Brain microvascular endothelial cell (primary cell): ENCODE data around the gene PTN.
A peak's percentile ranks its signal among the peaks of the same experiment; 100 is the strongest.

Experiments used
- DNase-seq: peaks from one replicate; pipeline ENCODE4 v3.0.0-alpha.2; 2020
- H3K27ac ChIP-seq: fragments of 250-450 bp; sonication (Bioruptor Pico); 2 replicates; pipeline ENCODE4 v1.5.1; 2020; ENCODE audit warnings: mild to moderate bottlenecking, moderate library complexity
- H3K27me3 ChIP-seq: fragments of 250-450 bp; sonication (Bioruptor Pico); replicated peaks from 2 replicates; pipeline ENCODE4 v1.5.1; 2020; ENCODE audit warnings: mild to moderate bottlenecking
- H3K36me3 ChIP-seq: fragments of 250-450 bp; sonication (Bioruptor Pico); replicated peaks from 2 replicates; pipeline ENCODE4 v1.5.1; 2020; ENCODE audit warnings: mild to moderate bottlenecking
- H3K4me3 ChIP-seq: 2 replicates; pipeline ENCODE4 v1.5.1; 2011; ENCODE audit warnings: low read depth, mild to moderate bottlenecking, control low read depth, low read length, moderate library complexity
- in situ Hi-C: cut with HindIII; loops from 2 replicates; pipeline ENCODE4 v1.10.0; 2017; ENCODE audit warnings: low sequenced_read_pairs, low pct_ligation_motif_present
- TF ChIP-seq, protein P1 (sequence below): IDR thresholded peaks from 2 replicates; pipeline ENCODE4 v1.5.1; 2011; ENCODE audit warnings: low read depth, mild to moderate bottlenecking, moderate library complexity, low read length, control low read depth, inconsistent platforms; ENCODE audit errors: missing control alignments

Gene PTN

DNA sequence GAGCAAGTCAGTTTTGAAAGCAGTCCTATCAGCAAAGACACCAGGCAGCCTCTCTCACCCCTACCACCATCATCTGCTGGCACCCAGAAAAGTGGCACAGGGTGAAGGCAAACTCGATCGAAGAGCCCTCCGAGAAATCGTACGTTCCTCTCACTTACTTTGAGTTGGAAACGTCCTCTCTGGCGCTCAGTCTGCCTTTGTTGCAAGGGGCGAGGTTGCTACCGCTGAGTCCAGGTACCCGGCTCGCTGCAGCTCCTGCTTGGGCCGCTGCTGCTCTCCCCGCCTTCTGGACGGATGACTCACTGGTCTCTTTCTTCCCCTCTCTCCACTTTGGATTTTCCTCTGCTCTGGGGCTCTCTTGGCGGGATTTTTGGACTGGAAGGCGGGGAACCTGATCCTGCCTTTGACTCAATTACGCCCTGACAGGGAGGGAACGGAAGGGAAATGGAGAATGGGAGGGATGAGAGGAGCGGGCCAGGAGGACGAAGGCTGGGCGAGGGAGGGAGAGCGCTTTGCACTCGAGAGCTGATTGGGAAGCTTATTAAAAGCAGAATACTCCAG lies at the start of gene PTN:
Gene PTN (minus strand): TSS at position 453 of the 561 bp plus-strand sequence. CDS start 88,760 bp downstream, outside the sequence.
- in situ Hi-C loops: no loop called here
- Histone ChIP-seq H3K36me3 (no peaks in the 10 kb centered on the region), H3K4me3 (peak within 1 kb of the TSS; percentile 58), H3K27ac (no peak within 1 kb of the TSS), H3K27me3 (no peaks in the 10 kb centered on the region)
- DNase-seq: peak; percentile 14
- TF ChIP-seq, protein P1, sequence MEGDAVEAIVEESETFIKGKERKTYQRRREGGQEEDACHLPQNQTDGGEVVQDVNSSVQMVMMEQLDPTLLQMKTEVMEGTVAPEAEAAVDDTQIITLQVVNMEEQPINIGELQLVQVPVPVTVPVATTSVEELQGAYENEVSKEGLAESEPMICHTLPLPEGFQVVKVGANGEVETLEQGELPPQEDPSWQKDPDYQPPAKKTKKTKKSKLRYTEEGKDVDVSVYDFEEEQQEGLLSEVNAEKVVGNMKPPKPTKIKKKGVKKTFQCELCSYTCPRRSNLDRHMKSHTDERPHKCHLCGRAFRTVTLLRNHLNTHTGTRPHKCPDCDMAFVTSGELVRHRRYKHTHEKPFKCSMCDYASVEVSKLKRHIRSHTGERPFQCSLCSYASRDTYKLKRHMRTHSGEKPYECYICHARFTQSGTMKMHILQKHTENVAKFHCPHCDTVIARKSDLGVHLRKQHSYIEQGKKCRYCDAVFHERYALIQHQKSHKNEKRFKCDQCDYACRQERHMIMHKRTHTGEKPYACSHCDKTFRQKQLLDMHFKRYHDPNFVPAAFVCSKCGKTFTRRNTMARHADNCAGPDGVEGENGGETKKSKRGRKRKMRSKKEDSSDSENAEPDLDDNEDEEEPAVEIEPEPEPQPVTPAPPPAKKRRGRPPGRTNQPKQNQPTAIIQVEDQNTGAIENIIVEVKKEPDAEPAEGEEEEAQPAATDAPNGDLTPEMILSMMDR: no peak

DNA sequence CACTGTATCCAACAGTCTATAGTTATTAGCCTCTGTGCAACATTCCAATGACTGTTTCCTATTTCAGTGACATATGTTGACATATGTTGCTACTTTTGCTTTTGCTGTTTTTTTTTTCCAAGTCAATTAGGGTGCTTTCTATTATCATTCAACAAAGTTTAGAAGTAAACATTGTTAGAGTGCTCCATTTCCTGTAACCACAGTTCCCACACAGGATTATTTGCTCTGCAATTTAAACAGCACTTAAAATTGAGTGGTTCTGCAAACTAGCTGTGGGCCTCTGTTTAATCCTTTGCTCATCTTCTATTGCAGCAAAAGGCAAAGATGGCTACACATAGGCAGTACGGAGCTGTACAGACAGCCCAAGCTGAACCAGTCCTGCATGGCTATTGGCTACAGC lies 46.5 kb upstream of the PTN start:
- in situ Hi-C loops: no loop called here
- no peaks in the 10 kb centered on the region for H3K36me3 ChIP-seq
- TF ChIP-seq, protein P1: no peak
- no peak for DNase-seq
- H3K4me3 ChIP-seq: no peak overlapping the region
- H3K27me3 ChIP-seq: no peaks in the 10 kb centered on the region
- H3K27ac ChIP-seq: no peak overlapping the region

- H3K27me3 ChIP-seq: no peaks in the 10 kb centered on the region
- H3K27ac ChIP-seq: no peak overlapping the region
- H3K36me3 ChIP-seq: no peaks in the 10 kb centered on the region
- H3K4me3 ChIP-seq: no peak overlapping the region
- no peak for DNase-seq
- in situ Hi-C loops: no loop called here
- TF ChIP-seq, protein P1: no peak
Measured at GRCh38 chr7:137388916-137389315, 45.4 kb upstream of the PTN start.

GRCh38 chr7:137386966-137387365 lies 43.4 kb upstream of the PTN start:
- Histone ChIP-seq H3K27me3 (no peaks in the 10 kb centered on the region), H3K36me3 (no peaks in the 10 kb centered on the region), H3K4me3 (no peak overlapping the region), H3K27ac (no peak overlapping the region)
- in situ Hi-C loops: no loop called here
- TF ChIP-seq, protein P1: no peak
- no peak for DNase-seq

GRCh38 chr7:137381045-137381444 lies 37.5 kb upstream of the PTN start:
- Histone ChIP-seq H3K36me3 (no peaks in the 10 kb centered on the region), H3K27me3 (no peaks in the 10 kb centered on the region), H3K27ac (no peak overlapping the region), H3K4me3 (no peak overlapping the region)
- no peak for DNase-seq
- in situ Hi-C loops: no loop called here
- TF ChIP-seq, protein P1: no peak

DNA sequence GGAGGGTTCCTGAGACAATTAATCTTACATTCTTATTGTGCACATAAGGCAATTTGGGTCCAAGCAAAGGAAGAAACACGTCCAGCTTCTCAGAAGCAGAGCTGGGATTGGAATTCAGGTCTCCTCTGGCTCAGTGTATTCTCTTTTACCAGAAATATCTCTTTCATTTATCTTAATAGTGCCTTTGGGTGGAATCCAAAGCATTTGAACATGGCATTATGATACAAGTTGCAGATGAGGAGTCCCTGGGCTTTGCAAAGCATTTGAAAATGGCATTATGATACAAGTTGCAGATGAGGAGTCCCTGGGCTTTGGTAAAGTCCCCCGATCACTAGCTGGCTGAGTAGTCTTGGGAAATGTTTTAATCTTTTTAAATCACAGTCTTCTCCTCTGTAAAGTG lies 30.0 kb upstream of the PTN start:
- H3K36me3 ChIP-seq: no peaks in the 10 kb centered on the region
- no peak overlapping the region for H3K4me3 ChIP-seq
- DNase-seq: no peak
- H3K27ac ChIP-seq: no peak overlapping the region
- in situ Hi-C loops: no loop called here
- TF ChIP-seq, protein P1: no peak
- no peaks in the 10 kb centered on the region for H3K27me3 ChIP-seq
